Psoas muscle (tissue), 8 donors: ENCODE data around the gene PKN3. TPM values are rescaled to one million over a fixed set of nuclear protein-coding genes. Genes with fewer than 3 reads are reported as not detected.
A peak's percentile ranks its signal among the peaks of the same experiment; 100 is the strongest.

Experiments used
- ATAC-seq, 4 donors: fragments of 200-7000 bp; cut with Tn5 transposase; one replicate each; pipeline ENCODE4 v1.9.1; 2020; ENCODE audit warnings: moderate library complexity in 3 of 4, mild to moderate bottlenecking in 2 of 4
- DNase-seq, 2 donors: peaks; one replicate each; pipeline ENCODE4 v3.0.0-alpha.2; 2020
- H3K27ac ChIP-seq: fragments of 200-600 bp; one replicate; pipeline ENCODE4 v1.8.0; 2022
- H3K27me3 ChIP-seq, 3 donors: fragments of 200-600 bp in 1 of 3; one replicate each; pipeline versions ENCODE4 v1.6.1 to v1.8.0; 2013 to 2022; ENCODE audit warnings: low read length in 2 of 3, mild to moderate bottlenecking in 2 of 3, moderate library complexity in 1 of 3; ENCODE audit not compliant: insufficient read depth in 3 of 3
- H3K36me3 ChIP-seq, 2 donors: fragments of 200-600 bp in 1 of 2; one replicate each; pipeline versions ENCODE4 v1.6.1 to v1.8.0; 2013 to 2022; ENCODE audit warnings: low read depth in 1 of 2, mild to moderate bottlenecking in 1 of 2, moderate library complexity in 1 of 2; ENCODE audit not compliant: insufficient read depth in 1 of 2
- H3K4me1 ChIP-seq: fragments of 200-600 bp; one replicate; pipeline ENCODE4 v1.8.0; 2022
- H3K4me3 ChIP-seq: fragments of 200-600 bp; one replicate; pipeline ENCODE4 v1.8.0; 2022; ENCODE audit warnings: mild to moderate bottlenecking
- H3K9me3 ChIP-seq: fragments of 200-600 bp; one replicate; pipeline ENCODE4 v1.8.0; 2022
- WGBS, 3 donors: extraction: QIAGEN DNeasy Blood & Tissue Kit; methylation state at CpG; one replicate each; pipeline versions ENCODE4 v1.1.6 to v1.1.7; 2013; 5-methylcytosine and 5-hydroxymethylcytosine counted together
- intact Hi-C, 2 donors: fragments of 100-400 bp; cut with DNase I; formaldehyde crosslinking; loops; one replicate each; pipeline versions ENCODE4 v1.11.0 to v1.14.2; 2022
- polyA plus RNA-seq, 3 donors: library from polyadenylated mRNA; stranded (reverse); fragments of 200-250 nt; gene quantifications; one replicate each; pipeline ENCODE4 v1.2.3, GENCODE V29; 2013
- total RNA-seq, 4 donors: library from RNA; stranded (reverse); fragmentation: NEBNext Ultra II Directional in 2 of 4; extraction: Animal tissue kit (Norgen Biotek cat#: 25700) in 2 of 4; gene quantifications; one replicate each; pipeline versions ENCODE4 v1.2.1 to v1.2.4, GENCODE V29; 2021 to 2023
- TF ChIP-seq, protein P1 (sequence below): fragments of 200-600 bp; IDR thresholded peaks from one replicate; pipeline ENCODE4 v1.8.0; 2022; ENCODE audit warnings: antibody characterized with exemption
- donor health status: healthy with polysubstance abuse.
- donor health status: DM: no; HTN: no; CAD: no; lungs with moderate emphysema.
- donor health status: Bipolar disorder and iron deficiency.
- donor health status: healthy.
- donor health status: DM: yes; HTN: yes; CAD: no.
- donor health status: DM: no; HTN: no; CAD: no.
- donor health status: DM: no; HTN: no; CAD: no.
- donor health status: DM: yes; HTN: yes; CAD: no.

PKN3 gene
- total and polyA plus RNA-seq, 7 donors = 2.6 to 5.0 (median 3.3) TPM

GRCh38 chr9:128713941-128714573 lies 11.8 kb downstream of the PKN3 start:
- intact Hi-C loops = no loop called here
- DNase-seq = peak; percentile 7 to 31

GRCh38 chr9:128714586-128715435 lies 12.5 kb downstream of the PKN3 start:
- Histone ChIP-seq H3K36me3 (no peaks in the 10 kb centered on the region), H3K9me3 (no peaks in the 10 kb centered on the region), H3K27ac (no peak overlapping the region), H3K27me3 (no peaks in the 10 kb centered on the region), H3K4me1 (no peaks in the 10 kb centered on the region), H3K4me3 (no peak overlapping the region)
- intact Hi-C loops = no loop called here
- 87 to 94% (median 89%) methylated on average over 23 to 24 of the region's 24 CpGs for WGBS, 3 donors
- DNase-seq (peak; percentile 2 to 38), ATAC-seq (no peak)
- TF ChIP-seq, protein P1, sequence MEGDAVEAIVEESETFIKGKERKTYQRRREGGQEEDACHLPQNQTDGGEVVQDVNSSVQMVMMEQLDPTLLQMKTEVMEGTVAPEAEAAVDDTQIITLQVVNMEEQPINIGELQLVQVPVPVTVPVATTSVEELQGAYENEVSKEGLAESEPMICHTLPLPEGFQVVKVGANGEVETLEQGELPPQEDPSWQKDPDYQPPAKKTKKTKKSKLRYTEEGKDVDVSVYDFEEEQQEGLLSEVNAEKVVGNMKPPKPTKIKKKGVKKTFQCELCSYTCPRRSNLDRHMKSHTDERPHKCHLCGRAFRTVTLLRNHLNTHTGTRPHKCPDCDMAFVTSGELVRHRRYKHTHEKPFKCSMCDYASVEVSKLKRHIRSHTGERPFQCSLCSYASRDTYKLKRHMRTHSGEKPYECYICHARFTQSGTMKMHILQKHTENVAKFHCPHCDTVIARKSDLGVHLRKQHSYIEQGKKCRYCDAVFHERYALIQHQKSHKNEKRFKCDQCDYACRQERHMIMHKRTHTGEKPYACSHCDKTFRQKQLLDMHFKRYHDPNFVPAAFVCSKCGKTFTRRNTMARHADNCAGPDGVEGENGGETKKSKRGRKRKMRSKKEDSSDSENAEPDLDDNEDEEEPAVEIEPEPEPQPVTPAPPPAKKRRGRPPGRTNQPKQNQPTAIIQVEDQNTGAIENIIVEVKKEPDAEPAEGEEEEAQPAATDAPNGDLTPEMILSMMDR = no peak

More at GRCh38 chr9:128713941-128714573, 11.8 kb downstream of the PKN3 start:
- no peak overlapping the region for H3K4me3 ChIP-seq
- H3K27ac ChIP-seq = no peak overlapping the region
- no peaks in the 10 kb centered on the region for H3K36me3 ChIP-seq
- H3K9me3 ChIP-seq = no peaks in the 10 kb centered on the region
- H3K4me1 ChIP-seq = no peaks in the 10 kb centered on the region
- 94 to 96% (median 95%) methylated on average over 16 to 19 of the region's 19 CpGs for WGBS, 3 donors
- no peaks in the 10 kb centered on the region for H3K27me3 ChIP-seq
- TF ChIP-seq, protein P1 = no peak
- no peak for ATAC-seq

DNA sequence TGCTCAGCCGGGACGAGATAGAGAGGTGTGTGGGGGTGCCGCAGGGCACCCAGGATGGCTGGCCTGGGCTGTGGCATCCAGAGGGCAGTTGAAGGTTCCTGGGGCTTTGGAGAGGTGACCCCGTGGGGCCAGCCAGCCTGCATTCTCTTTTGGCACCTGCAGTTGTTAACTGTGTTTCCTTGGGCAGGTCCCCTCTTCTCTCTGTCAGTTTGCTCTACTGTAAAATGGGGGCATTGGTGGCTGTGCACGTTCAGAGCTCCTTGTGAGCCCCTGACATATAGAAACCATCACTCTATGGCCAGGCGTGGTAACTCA lies 13.1 kb downstream of the PKN3 start:
- intact Hi-C loops = no loop called here
- DNase-seq = peak; percentile 1 to 9
- 84 to 90% (median 88%) methylated on average over 6 of the region's 6 CpGs for WGBS, 3 donors
- Histone ChIP-seq H3K9me3 (no peaks in the 10 kb centered on the region), H3K4me3 (no peak overlapping the region), H3K27ac (no peak overlapping the region), H3K36me3 (no peaks in the 10 kb centered on the region), H3K4me1 (no peaks in the 10 kb centered on the region), H3K27me3 (no peaks in the 10 kb centered on the region)
- no peak for ATAC-seq
- TF ChIP-seq, protein P1 = no peak

DNA sequence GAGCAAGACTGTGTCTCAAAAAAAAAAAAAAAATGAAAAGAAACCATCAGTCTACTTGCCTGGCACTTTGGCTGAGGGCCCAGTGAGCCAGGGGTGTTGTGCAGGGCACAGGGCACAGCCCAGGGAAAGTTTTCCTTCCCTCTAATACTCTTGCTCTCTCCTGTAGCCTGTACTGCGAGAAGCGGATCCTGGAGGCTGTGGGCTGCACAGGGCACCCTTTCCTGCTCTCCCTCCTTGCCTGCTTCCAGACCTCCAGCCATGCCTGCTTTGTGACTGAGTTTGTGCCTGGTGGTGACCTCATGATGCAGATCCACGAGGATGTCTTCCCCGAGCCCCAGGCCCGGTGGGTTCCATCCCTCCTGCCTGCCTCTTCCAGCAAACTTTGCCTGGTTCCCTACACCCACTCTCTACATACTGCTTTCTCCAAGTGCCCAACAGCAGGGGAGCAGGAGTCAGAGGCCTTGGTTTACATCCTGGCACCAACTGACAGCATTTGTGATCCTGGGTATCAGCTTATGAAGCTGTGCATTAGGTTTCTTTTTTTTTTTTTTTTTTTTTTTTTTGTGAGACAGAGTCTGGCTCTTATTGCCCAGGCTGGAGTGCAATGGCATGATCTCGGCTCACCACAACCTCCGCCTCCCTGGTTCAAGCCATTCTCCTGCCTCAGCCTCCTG lies 14.4 kb downstream of the PKN3 start:
- H3K27ac ChIP-seq = no peak overlapping the region
- intact Hi-C loops = no loop called here
- no peaks in the 10 kb centered on the region for H3K27me3 ChIP-seq
- no peaks in the 10 kb centered on the region for H3K9me3 ChIP-seq
- DNase-seq (peak in 1 of 2 donors; percentile 38), ATAC-seq (no peak)
- H3K4me3 ChIP-seq = no peak overlapping the region
- TF ChIP-seq, protein P1 = no peak
- H3K36me3 ChIP-seq = peaks cover 0 to 3% of the 10 kb centered on the region in 2 donors
- no peaks in the 10 kb centered on the region for H3K4me1 ChIP-seq
- 87 to 97% (median 90%) methylated on average over 7 of the region's 7 CpGs for WGBS, 3 donors
